Measurements from ENCODE around the gene CELF6. TPM values are rescaled to one million over a fixed set of nuclear protein-coding genes. Genes with fewer than 3 reads are reported as not detected.

CELF6 gene
- total and polyA plus RNA-seq, 2 experiments from 2014 or later: 0.14 TPM; not detected in 1

- peaks cover 4% of the 10 kb centered on the region for H3K79me2 ChIP-seq (replicated peaks; ENCODE audit: insufficient read depth)
- no peak overlapping the region for H2AFZ ChIP-seq
- DNase-seq (ENCODE audit: low spot score): no peak
- no peaks in the 10 kb centered on the region for H3K4me1 ChIP-seq (ENCODE audit: insufficient read depth)
- no peaks in the 10 kb centered on the region for H3K9me2 ChIP-seq (ENCODE audit: insufficient read depth)
- no peaks in the 10 kb centered on the region for H3K9me3 Mint-ChIP-seq
- H3K36me3 ChIP-seq (ENCODE audit: insufficient read depth): peaks cover 56% of the 10 kb centered on the region
- no peak for ATAC-seq
- H3K4me1 Mint-ChIP-seq: no peaks in the 10 kb centered on the region
- no peak overlapping the region for H3K27ac ChIP-seq (ENCODE audit: low read depth)
- H3K4me2 ChIP-seq: no peak overlapping the region
- H3K27ac Mint-ChIP-seq: no peak overlapping the region
- no peaks in the 10 kb centered on the region; the same call in 1 of the 2 replicates for H3F3A ChIP-seq (replicated peaks; ENCODE audit: low read depth)
- H3K27me3 Mint-ChIP-seq (ENCODE audit: insufficient read depth, low read depth, poor library complexity): no peaks in the 10 kb centered on the region
- H4K20me1 ChIP-seq (replicated peaks; ENCODE audit: insufficient read depth): peaks cover 25% of the 10 kb centered on the region
- H3K4me3 ChIP-seq: no peak overlapping the region
- no peak for TF ChIP-seq ZNF331 (CRISPR knock-in tag; IDR thresholded peaks at IDR 0.05; ENCODE audit: low read depth)
- no peak for TF ChIP-seq CTCF (conservative IDR thresholded peaks at IDR 0.05; ENCODE audit: low read depth in 2 of 2)
- TF ChIP-seq, protein P1, sequence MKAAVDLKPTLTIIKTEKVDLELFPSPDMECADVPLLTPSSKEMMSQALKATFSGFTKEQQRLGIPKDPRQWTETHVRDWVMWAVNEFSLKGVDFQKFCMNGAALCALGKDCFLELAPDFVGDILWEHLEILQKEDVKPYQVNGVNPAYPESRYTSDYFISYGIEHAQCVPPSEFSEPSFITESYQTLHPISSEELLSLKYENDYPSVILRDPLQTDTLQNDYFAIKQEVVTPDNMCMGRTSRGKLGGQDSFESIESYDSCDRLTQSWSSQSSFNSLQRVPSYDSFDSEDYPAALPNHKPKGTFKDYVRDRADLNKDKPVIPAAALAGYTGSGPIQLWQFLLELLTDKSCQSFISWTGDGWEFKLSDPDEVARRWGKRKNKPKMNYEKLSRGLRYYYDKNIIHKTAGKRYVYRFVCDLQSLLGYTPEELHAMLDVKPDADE (IDR thresholded peaks at IDR 0.05): no peak
- TF ChIP-seq EZH2 (IDR thresholded peaks at IDR 0.05; ENCODE audit: low read depth, unreplicated experiment): no peak
- TF ChIP-seq ZNF462 (CRISPR knock-in tag; IDR thresholded peaks at IDR 0.05): no peak
- TF ChIP-seq NANOG (IDR thresholded peaks at IDR 0.05; ENCODE audit: borderline replicate concordance): no peak
- TF ChIP-seq, protein P2, sequence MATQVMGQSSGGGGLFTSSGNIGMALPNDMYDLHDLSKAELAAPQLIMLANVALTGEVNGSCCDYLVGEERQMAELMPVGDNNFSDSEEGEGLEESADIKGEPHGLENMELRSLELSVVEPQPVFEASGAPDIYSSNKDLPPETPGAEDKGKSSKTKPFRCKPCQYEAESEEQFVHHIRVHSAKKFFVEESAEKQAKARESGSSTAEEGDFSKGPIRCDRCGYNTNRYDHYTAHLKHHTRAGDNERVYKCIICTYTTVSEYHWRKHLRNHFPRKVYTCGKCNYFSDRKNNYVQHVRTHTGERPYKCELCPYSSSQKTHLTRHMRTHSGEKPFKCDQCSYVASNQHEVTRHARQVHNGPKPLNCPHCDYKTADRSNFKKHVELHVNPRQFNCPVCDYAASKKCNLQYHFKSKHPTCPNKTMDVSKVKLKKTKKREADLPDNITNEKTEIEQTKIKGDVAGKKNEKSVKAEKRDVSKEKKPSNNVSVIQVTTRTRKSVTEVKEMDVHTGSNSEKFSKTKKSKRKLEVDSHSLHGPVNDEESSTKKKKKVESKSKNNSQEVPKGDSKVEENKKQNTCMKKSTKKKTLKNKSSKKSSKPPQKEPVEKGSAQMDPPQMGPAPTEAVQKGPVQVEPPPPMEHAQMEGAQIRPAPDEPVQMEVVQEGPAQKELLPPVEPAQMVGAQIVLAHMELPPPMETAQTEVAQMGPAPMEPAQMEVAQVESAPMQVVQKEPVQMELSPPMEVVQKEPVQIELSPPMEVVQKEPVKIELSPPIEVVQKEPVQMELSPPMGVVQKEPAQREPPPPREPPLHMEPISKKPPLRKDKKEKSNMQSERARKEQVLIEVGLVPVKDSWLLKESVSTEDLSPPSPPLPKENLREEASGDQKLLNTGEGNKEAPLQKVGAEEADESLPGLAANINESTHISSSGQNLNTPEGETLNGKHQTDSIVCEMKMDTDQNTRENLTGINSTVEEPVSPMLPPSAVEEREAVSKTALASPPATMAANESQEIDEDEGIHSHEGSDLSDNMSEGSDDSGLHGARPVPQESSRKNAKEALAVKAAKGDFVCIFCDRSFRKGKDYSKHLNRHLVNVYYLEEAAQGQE (IDR thresholded peaks at IDR 0.05; ENCODE audit: unreplicated experiment): no peak
- no peak for TF ChIP-seq JUNB (IDR thresholded peaks at IDR 0.05; ENCODE audit: unreplicated experiment)
- no peak overlapping the region for H3K4me3 Mint-ChIP-seq
- H3K27me3 ChIP-seq (ENCODE audit: insufficient read depth): no peaks in the 10 kb centered on the region
- H3K36me3 Mint-ChIP-seq (ENCODE audit: low read depth): peaks cover 61% of the 10 kb centered on the region
Observed at GRCh38 chr15:72265031-72265430, 54.9 kb downstream of the CELF6 start.
